RKO (cell line): ENCODE results near the gene MLPH.

Source experiments
- DNase-seq: peaks from one replicate; pipeline ENCODE4 v3.0.0-alpha.2; 2016; ENCODE audit warnings: low spot score

The MLPH gene

DNA sequence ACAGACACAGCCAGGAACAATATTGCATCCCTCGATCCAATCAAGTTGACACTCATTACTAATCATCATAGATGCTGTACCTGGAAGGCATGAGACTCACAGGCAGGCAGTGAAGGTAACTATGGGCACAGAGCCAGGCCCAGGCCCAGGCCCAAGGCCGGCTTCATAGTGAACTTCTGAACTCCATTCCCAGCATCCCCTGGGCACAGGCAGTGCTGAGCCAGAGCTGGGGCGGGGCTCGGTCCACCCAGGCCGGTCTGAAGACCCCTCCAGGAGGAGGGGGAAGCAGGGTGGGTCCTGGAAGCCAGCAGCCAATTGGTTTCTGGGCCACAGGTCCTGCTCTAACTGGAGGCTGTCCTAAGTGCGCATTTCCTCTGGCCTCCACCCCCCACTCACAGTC lies 37.6 kb downstream of the MLPH start:
- DNase-seq, result no peak

DNA sequence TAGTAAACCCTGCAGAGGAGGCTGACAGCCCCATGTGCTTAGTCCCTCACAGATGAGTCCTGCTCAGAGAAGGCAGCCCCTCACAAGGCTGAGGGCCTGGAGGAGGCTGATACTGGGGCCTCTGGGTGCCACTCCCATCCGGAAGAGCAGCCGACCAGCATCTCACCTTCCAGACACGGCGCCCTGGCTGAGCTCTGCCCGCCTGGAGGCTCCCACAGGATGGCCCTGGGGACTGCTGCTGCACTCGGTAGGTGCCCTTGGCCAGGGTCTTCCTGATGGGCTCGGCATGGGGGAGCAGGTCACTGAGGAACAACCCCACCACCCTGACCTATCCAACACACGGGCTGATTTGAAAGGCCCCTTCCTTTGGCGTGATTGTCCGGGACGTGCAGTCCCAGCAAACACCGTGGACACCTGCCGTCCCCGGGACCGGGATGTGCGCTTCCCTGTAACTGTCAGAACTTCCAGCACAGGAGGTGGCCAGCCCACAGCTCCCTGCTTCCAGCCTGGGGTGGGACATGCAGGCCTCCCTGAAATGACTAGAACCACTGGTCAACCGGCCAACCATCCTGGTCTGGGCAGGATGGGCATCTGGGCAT lies 38.6 kb downstream of the MLPH start:
- DNase-seq, result no peak

DNA sequence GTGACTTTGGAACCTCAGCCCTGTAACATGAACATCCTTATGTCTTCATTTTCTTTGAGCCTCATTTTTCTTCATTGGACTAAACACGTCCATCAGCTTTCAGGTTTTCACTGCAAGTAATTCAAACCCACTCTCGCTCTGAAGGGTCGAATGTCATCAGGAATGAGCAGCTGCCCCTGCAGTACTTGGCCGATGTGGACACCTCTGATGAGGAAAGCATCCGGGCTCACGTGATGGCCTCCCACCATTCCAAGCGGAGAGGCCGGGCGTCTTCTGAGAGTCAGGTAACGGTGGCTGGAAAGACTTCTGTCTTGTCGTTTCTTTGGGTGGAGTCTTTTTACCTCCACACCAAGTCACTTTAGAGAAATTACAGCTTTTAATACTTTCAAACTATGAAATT lies 40.2 kb downstream of the MLPH start:
- no peak for DNase-seq

DNA sequence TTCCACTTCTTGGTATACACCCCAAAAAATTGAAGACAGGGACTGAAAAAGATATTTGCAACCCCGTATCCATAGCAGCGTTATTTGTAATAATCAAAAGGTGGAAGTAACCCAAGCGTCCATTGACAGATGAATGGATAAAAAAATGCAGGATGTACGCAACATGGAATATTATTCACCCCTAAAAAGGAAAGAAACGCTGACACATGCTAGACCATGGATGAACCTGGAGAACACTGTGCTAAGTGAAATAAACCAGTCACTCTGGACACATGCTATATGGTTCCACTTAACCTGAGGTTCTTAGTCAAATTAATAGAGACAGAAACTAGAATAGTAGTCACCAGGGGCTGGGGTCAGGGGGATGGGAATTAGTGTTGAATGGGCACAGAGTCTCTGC lies 40.7 kb downstream of the MLPH start:
- no peak for DNase-seq

DNA sequence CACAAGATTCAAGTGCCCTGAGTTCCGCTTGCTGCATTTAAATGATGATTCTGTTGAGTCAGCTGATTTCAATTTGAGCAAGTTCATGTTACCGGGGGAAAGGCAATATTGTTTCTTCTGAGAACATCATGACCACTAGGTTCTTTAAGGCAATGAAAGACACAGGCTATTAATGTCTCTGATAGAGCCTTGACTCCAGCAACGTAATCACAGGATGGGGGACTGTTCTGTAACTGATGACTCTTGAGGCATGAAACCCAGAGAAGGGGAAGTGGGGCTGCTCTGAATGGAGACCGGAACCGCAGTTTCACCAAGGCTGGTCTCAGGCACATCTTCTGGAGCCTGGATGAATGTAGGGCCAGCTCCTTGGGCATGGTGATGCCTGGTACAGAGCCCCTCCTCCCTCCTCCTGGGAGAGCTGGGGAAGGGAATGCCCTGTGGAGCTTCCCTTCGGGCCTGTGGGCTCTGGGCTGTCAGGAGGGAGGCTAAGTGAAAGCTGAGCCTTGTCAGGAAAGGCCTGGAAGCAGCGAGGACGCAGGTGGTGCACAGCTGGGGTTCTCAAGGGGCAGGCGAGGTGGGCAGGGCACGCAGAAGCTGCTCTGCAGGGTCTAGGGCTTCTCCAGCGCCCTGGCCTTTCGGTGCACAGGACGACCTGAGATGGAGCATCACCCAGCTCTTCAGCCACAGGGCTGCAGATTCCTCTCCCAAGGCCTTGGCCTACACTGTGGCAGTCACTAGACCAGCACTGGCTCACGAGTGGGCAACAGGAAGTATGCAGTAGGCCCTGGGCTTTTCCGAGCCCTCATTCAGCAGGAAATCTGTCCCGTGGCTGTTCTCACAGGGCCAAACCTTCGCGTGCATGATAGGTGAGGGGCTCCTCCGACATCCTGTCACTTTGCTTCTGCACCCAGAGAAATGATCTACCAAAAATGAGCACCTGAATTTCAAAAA lies 42.7 kb downstream of the MLPH start:
- no peak for DNase-seq

GRCh38 chr2:237530472-237531433 lies 43.7 kb downstream of the MLPH start:
- DNase-seq, result no peak

- no peak for DNase-seq
These were observed 45.1 kb downstream of the MLPH start for GRCh38 chr2:237532160-237532559.

GRCh38 chr2:237533668-237534161 lies 46.7 kb downstream of the MLPH start:
- DNase-seq, result no peak

DNA sequence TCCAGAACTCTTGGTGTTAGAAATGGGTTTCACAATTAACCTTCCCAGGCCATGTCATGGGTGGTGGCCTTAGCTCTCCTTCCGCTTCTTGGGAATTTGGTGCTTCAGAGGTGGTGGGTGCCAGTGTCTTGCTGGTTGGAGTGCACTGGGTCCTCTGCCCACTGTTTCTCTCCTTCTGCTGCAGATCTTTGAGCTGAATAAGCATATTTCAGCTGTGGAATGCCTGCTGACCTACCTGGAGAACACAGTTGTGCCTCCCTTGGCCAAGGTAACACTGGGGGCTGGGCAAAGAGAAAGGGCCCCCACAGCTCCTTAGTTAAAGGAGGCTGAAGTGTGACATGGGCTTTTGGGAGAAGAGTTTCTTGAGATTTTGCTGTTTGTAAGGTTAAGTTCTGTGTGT lies 47.3 kb downstream of the MLPH start:
- DNase-seq, result no peak

- DNase-seq, result no peak
These were observed 48.5 kb downstream of the MLPH start for GRCh38 chr2:237535385-237536082.

DNA sequence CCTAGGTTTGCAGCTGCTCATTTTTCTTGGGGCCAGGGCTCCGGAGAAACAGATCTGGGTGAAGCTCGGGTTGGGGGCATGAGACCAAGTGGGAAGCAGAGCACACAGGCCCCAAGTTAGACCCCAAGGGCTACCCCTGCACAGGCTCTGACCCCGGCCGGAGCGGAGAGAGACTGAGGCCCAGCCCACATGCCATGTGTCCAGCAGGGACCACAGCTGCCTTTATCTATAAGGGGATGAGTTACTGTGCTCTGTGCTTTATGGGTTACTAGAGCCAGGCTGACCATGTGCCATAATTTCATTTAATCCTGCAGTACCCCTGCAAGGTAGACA lies 49.0 kb downstream of the MLPH start:
- no peak for DNase-seq

GRCh38 chr2:237536617-237537016 lies 49.6 kb downstream of the MLPH start:
- no peak for DNase-seq

DNA sequence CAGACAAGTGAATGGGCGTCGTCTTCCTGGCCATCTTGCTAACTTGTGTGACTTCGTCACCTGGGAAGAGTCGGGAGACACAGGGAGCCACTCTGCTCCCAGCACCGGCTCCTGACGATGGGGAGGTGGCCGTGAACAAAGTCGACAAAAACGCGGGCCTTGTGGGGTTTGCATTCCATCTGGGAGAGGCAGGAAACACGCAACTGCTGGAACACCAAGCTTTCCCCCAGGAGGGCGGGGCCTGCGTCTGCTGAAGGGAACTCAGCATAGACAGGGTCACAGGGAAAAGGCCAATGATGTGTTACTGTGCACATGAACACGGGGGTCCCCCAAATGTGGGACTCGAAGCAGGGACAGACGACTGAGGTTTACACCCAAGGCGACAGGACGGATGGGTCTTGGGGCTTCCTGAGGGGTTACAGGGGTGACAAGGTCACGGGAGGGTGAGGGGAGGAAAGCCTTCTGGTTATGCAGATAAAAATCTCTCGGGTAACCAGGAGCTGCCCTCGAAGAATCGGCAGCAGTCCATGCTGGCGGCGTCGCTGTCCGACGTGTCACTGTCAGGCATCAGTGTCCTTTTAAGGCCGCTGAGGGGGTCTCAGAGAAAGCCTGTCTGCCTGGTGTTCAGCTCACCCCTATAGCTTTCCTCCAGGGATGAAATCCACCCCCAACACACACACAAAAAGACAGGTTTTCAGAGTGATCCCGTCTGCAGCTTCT lies 51.1 kb downstream of the MLPH start:
- no peak for DNase-seq

- DNase-seq, result no peak
These were observed 51.9 kb downstream of the MLPH start for GRCh38 chr2:237538901-237539300.

DNA sequence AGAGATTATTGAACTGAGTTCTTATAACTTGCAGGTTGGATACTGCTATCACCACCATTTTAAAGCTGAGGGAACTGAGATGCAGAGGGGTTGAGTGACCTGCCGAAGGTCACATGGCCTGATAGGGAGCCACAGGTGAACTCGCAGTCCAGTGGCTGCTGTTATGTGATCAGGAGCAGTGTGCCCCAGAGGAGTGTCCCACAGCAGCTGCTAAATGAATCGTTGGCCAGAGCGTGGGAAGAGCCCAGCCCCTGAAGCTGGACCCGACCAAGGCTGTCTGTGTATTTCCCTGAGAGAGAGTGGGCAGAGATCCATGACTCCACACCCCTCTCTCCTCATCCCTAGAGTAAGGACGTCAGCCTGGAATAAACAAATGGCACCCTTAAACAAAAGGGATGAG lies 52.6 kb downstream of the MLPH start:
- DNase-seq, result no peak

DNA sequence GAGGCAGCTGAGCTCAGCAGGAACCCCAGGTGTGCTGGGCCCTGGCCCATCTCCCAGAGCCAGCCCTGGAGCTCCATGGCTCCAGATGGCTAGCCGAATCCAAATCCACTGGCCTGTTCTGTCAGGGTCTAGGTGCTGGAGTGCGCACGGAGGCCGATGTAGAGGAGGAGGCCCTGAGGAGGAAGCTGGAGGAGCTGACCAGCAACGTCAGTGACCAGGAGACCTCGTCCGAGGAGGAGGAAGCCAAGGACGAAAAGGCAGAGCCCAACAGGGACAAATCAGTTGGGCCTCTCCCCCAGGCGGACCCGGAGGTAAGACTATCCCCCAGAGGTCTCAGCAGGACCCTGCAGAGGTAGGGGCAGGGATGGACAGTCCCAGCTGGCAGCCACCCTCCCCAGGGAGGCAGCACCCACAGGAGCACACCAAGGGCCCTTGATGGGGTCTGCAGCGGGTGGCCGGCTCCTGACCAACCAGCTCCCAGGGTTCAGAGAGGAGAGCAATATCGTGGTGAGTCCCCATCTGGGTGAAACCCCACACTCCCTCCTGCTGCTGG lies 53.2 kb downstream of the MLPH start:
- no peak for DNase-seq

DNA sequence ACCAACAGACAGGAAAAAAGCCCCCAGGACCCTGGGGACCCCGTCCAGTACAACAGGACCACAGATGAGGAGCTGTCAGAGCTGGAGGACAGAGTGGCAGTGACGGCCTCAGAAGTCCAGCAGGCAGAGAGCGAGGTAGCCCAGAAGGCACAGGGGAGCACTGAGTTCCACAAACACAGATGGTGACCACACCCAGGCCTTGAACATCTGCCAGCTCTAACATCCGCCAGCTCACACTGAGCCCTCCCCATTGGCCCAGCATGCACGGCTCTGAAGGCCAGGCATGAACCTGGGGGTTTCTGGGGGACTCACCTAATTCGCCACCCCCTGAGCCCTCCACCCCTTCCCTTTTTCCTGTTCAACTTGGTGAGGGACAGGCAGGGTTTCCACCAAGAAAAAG lies 53.8 kb downstream of the MLPH start:
- no peak for DNase-seq

DNA sequence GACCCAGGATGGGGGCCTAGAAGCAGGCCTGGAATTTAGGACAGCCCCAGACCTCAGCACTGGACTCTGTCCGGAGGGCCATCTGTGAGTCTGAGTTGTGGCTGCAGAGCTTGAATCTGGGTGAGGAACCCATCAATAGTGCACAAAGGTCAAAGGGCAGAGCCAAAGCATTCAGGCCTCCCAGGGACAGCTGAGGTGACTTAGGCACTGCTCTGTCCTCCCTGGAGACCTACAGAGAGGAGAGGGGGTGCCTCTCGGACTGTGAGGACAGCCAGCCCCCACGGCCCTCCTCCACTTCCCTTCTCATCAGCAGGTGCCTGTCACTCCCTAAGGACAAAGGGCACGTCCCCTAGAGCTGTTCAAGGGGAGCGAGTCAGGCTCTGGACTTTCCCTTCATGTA lies 54.2 kb downstream of the MLPH start:
- no peak for DNase-seq

DNA sequence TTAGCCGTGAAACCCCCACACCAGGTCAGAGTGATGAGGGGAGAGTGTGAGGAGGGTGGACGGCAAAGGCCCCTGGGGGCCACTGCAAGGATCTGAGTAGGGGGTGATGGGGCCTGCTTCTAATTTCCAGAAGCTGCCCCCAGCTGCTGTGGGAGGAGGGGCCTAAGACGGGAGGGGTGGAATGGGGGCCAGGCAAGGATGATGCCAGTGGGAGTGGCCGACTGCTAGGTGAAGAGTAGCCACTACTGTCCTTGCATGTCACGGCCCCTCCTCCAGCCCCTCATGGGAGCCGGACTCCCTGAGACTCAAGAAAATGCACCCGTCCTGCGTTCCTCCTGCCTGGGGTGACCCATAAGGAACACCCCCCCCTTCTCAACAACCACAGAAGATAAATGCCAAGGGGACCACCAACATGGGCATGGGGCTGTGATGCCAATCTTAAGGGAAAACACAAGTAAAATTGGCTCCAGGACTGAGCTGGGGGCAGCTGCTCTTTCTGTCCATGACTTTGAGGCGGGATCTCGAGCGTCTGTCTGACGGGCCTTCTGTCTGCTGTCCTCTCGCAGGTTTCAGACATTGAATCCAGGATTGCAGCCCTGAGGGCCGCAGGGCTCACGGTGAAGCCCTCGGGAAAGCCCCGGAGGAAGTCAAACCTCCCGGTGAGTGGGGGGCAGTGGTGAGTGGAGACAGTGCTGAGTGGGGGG lies 55.1 kb downstream of the MLPH start:
- DNase-seq, result no peak
